HepG2 (cell line): Measurements from ENCODE around the gene ZBTB34. TPM values are rescaled to one million over a fixed set of nuclear protein-coding genes. Genes with fewer than 3 reads are reported as not detected.

ENCODE experiments used
- ATAC-seq: fragments of 200-7000 bp; cut with Tn5 transposase; 3 replicates; pipeline ENCODE4 v1.9.1; 2020; ENCODE audit warnings: mild to moderate bottlenecking, moderate library complexity
- BruUV-seq: library from RNA; stranded (reverse); fragments of 400-500 nt; replicated peaks from 2 replicates; lab custom pipeline; 2021; lab: Mats Ljungman, UMichigan
- CTCF ChIA-PET: fragments of 300-600 bp; formaldehyde crosslinking; extraction: SDS; loops from one replicate; lab custom pipeline; 2021; ENCODE audit warnings: low total read pairs, inconsistent platforms, low intra/inter-chr PET ratio; lab: Yijun Ruan, JAX
- POLR2A ChIA-PET: fragments of 350-600 bp; sonication (Branson Sonifier 250); formaldehyde crosslinking; loops from one replicate; lab custom pipeline; 2020; ENCODE audit warnings: antibody characterized with exemption, inconsistent platforms; lab: Yijun Ruan, JAX
- DNase-seq: peaks from one replicate; pipeline ENCODE4 v3.0.0-alpha.2; 2015; ENCODE audit warnings: low spot score
- FAIRE-seq: peaks from 3 replicates; lab custom pipeline; 2011; peaks lifted over from hg19 to GRCh38; lab: Jason Lieb, UNC
- H2AFZ ChIP-seq: one replicate; pipeline ENCODE4 v1.6.1; 2011; ENCODE audit warnings: low read length, inconsistent platforms
- H3K27ac ChIP-seq: fragments of 300-600 bp; 3 replicates; pipeline ENCODE4 v1.8.0; 2011; ENCODE audit warnings: mixed run types, mild to moderate bottlenecking, mixed read lengths, low read length, inconsistent platforms; ENCODE audit not compliant: insufficient read depth; ENCODE audit errors: extremely low read length
- H3K27me3 ChIP-seq, 2 experiments: fragments of 200-600 bp in 1 of 2; 2 replicates in 1 of 2; 3 replicates in 1 of 2; pipeline versions ENCODE4 v1.6.0 to v1.8.0; 2011; ENCODE audit warnings: low read length in 2 of 2, mild to moderate bottlenecking in 2 of 2, moderate library complexity in 2 of 2, inconsistent platforms in 1 of 2; ENCODE audit not compliant: insufficient read depth in 2 of 2, control insufficient read depth in 1 of 2
- H3K36me3 ChIP-seq, 2 experiments: fragments of 200-600 bp in 1 of 2; replicated peaks in 1 of 2; 2 replicates in 1 of 2; 3 replicates in 1 of 2; pipeline versions ENCODE4 v1.5.1 to v1.8.0; 2011; ENCODE audit warnings: low read length in 2 of 2, inconsistent platforms in 1 of 2; ENCODE audit not compliant: insufficient read depth in 2 of 2, control insufficient read depth in 1 of 2
- H3K4me1 ChIP-seq: 2 replicates; pipeline ENCODE4 v1.5.1; 2012; ENCODE audit warnings: low read length, inconsistent platforms; ENCODE audit not compliant: insufficient read depth
- H3K4me2 ChIP-seq: 2 replicates; pipeline ENCODE4 v1.6.0; 2011; ENCODE audit warnings: low read depth, low read length, inconsistent platforms
- H3K4me3 ChIP-seq, 3 experiments: fragments of 200-600 bp in 1 of 3; sonication (generic), shearing (Covaris generic) in 1 of 3; replicated peaks in 1 of 3; 2 replicates each; pipeline ENCODE4 v1.5.1; 2011 to 2016; ENCODE audit warnings: low read length in 3 of 3, inconsistent platforms in 2 of 3, low read depth in 2 of 3, mild to moderate bottlenecking in 2 of 3, control low read depth in 1 of 3, mixed read lengths in 1 of 3; ENCODE audit not compliant: insufficient read depth in 1 of 3
- H3K79me2 ChIP-seq: one replicate; pipeline ENCODE4 v1.6.1; 2011; ENCODE audit warnings: low read length, inconsistent platforms; ENCODE audit not compliant: insufficient read depth
- H3K9ac ChIP-seq: 2 replicates; pipeline ENCODE4 v1.6.0; 2011; ENCODE audit warnings: mild to moderate bottlenecking, low read depth, low read length, inconsistent platforms; ENCODE audit not compliant: insufficient read depth
- H3K9me3 ChIP-seq: 2 replicates; pipeline ENCODE4 v1.5.1; 2012; ENCODE audit warnings: mild to moderate bottlenecking, low read length
- H4K20me1 ChIP-seq: 2 replicates; pipeline ENCODE4 v1.6.0; 2011; ENCODE audit warnings: inconsistent platforms, mild to moderate bottlenecking, low read length, moderate library complexity; ENCODE audit not compliant: insufficient read depth
- AHR ChIP-seq: IDR thresholded peaks from 2 replicates; pipeline ENCODE4 v1.6.1; 2018; ENCODE audit warnings: missing genetic modification reagents, missing compliant biosample characterization
- ATF4 ChIP-seq, 2 experiments: fragments of 450-650 bp in 1 of 2; sonication (generic) in 1 of 2; formaldehyde crosslinking; IDR thresholded peaks; 2 replicates each; pipeline versions ENCODE4 v1.5.0 to v1.8.0; 2020 to 2022; ENCODE audit warnings: mild to moderate bottlenecking in 1 of 2, missing genetic modification reagents in 1 of 2
- CHD4 ChIP-seq: fragments of 200-600 bp; sonication (generic); IDR thresholded peaks from 2 replicates; pipeline ENCODE4 v1.7.0; 2017; ENCODE audit warnings: mild to moderate bottlenecking, low read length, borderline replicate concordance
- FLYWCH1 ChIP-seq: sonication (generic); formaldehyde crosslinking; IDR thresholded peaks from 2 replicates; pipeline ENCODE4 v1.8.1; 2023; ENCODE audit warnings: mild to moderate bottlenecking, missing genetic modification reagents
- HDAC6 ChIP-seq: fragments of 200-600 bp; sonication (generic); IDR thresholded peaks from 2 replicates; pipeline ENCODE4 v1.7.0; 2017; ENCODE audit warnings: mild to moderate bottlenecking, antibody characterized with exemption, low read length, low read depth
- IRF2 ChIP-seq: IDR thresholded peaks from 2 replicates; pipeline ENCODE4 v1.6.1; 2018; ENCODE audit warnings: missing genetic modification reagents, missing compliant biosample characterization
- IRX3 ChIP-seq: sonication (generic); formaldehyde crosslinking; IDR thresholded peaks from 2 replicates; pipeline ENCODE4 v1.8.1; 2023; ENCODE audit warnings: mild to moderate bottlenecking, low read depth, missing genetic modification reagents, borderline replicate concordance
- MTF2 ChIP-seq: sonication (generic); formaldehyde crosslinking; IDR thresholded peaks from 2 replicates; pipeline ENCODE4 v1.5.0; 2020; ENCODE audit warnings: missing genetic modification reagents, borderline replicate concordance
- SOX6 ChIP-seq, 2 experiments: fragments of 450-650 bp in 1 of 2; sonication (generic) in 1 of 2; formaldehyde crosslinking in 1 of 2; IDR thresholded peaks; 2 replicates each; pipeline versions ENCODE4 v1.4.0 to v1.6.1; 2017 to 2020; ENCODE audit warnings: antibody characterized with exemption in 1 of 2, mild to moderate bottlenecking in 1 of 2, missing genetic modification reagents in 1 of 2
- TBP ChIP-seq: sonication (generic); formaldehyde crosslinking; IDR thresholded peaks from 2 replicates; pipeline ENCODE4 v1.5.0; 2020; ENCODE audit warnings: missing genetic modification reagents
- ZBTB1 ChIP-seq: sonication (generic); formaldehyde crosslinking; IDR thresholded peaks from 2 replicates; pipeline ENCODE4 v1.4.0; 2020; ENCODE audit warnings: missing genetic modification reagents, borderline replicate concordance
- ZBTB3 ChIP-seq: sonication (generic); formaldehyde crosslinking; IDR thresholded peaks from 2 replicates; pipeline ENCODE4 v1.4.0; 2020; ENCODE audit warnings: low read depth, mild to moderate bottlenecking, moderate library complexity, missing genetic modification reagents, borderline replicate concordance
- ZFAT ChIP-seq: sonication (generic); formaldehyde crosslinking; conservative IDR thresholded peaks from 2 replicates; pipeline ENCODE4 v1.8.1; 2023; ENCODE audit warnings: missing genetic modification reagents, inconsistent platforms
- ZFP41 ChIP-seq: sonication (generic); formaldehyde crosslinking; IDR thresholded peaks from 2 replicates; pipeline ENCODE4 v1.4.0; 2020; ENCODE audit warnings: mild to moderate bottlenecking, missing genetic modification reagents, borderline replicate concordance
- ZNF224 ChIP-seq: sonication (generic); formaldehyde crosslinking; IDR thresholded peaks from 2 replicates; pipeline ENCODE4 v1.5.0; 2020; ENCODE audit warnings: mild to moderate bottlenecking, missing genetic modification reagents
- ZNF407 ChIP-seq: sonication (generic); formaldehyde crosslinking; IDR thresholded peaks from one replicate; pipeline ENCODE4 v1.5.1; 2020; ENCODE audit warnings: mild to moderate bottlenecking, missing genetic modification reagents; ENCODE audit errors: not compliant biosample characterization
- ZNF619 ChIP-seq: sonication (generic); formaldehyde crosslinking; IDR thresholded peaks from 2 replicates; pipeline ENCODE4 v1.4.0; 2020; ENCODE audit warnings: mild to moderate bottlenecking, missing genetic modification reagents
- WGBS: methylation state at CpG from one replicate; pipeline ENCODE4 v1.1.6; 2017; ENCODE audit warnings: low lambda C conversion rate; 5-methylcytosine and 5-hydroxymethylcytosine counted together
- in situ Hi-C: cut with HindIII; loops from 2 replicates; pipeline ENCODE4 v1.10.0; 2017; ENCODE audit warnings: low pct_unique_long_range_greater_than_20kb; ENCODE audit not compliant: extremely low pct_ligation_motif_present
- intact Hi-C: fragments of 100-400 bp; cut with micrococcal nuclease; formaldehyde crosslinking; loops from one replicate; pipeline ENCODE4 v1.10.0; 2022; ENCODE audit not compliant: unreplicated experiment
- polyA plus RNA-seq, 8 experiments: library from polyadenylated mRNA; depleted of rRNA in 3 of 8; stranded (reverse) in 7 of 8; unstranded in 1 of 8; fragments of >200 nt; fragmentation: Illumina TruSeq in 4 of 8; extraction: Trizol in 4 of 8; gene quantifications; 2 replicates each; pipeline versions ENCODE4 v1.2.1 to v1.2.3, GENCODE V29; 2011 to 2016; ENCODE audit warnings: low read depth in 4 of 8, missing spikeins in 1 of 8, mixed read lengths in 1 of 8; ENCODE audit not compliant: insufficient read depth in 1 of 8
- total RNA-seq, 5 experiments: library from RNA; depleted of rRNA; stranded (reverse); fragments of >200 nt; fragmentation: Illumina TruSeq; extraction: Trizol; gene quantifications; 2 replicates each; pipeline ENCODE4 v1.2.3, GENCODE V29; 2016; ENCODE audit warnings: low read depth in 1 of 5

ZBTB34 gene
- total and polyA plus RNA-seq, 2 of the 13 experiments (the other 11 are each of a cell fraction or from before 2014, with no cell fraction given) = 5.9 to 8.7 TPM

DNA sequence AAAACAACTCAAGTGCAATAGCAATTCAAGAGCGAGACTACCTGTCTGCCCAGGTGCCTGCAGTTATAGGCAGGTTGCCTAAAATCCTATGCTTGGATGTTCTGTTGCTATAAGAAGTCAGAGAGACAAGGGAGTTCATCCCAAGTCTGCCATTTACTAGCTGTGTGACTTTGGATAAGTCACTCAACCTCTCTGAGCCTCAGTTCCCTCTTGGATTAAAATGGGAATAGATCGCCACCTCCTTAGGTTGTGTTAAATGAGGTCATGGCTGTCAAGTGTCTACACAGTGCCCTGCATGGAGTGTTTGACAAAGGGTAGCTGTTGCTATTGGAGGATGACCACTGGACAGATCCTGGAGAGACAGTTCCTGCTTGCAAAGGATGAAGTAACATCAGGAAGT, 1.3 kb upstream of the ZBTB34 start:
- H3K79me2 ChIP-seq = peaks cover 32% of the 10 kb centered on the region
- ATAC-seq (no peak), DNase-seq (no peak), FAIRE-seq (peak; percentile 8)
- peaks cover 43% of the 10 kb centered on the region for H3K4me1 ChIP-seq
- H3K9me3 ChIP-seq = no peaks in the 10 kb centered on the region
- no TSS peak for BruUV-seq
- 71% methylated on average over 2 of the region's 2 CpGs for WGBS
- 0 out of 2 replicates have a peak, but pooled peaks cover 8% of the 10 kb centered on the region for H4K20me1 ChIP-seq
- no peak overlapping the region for H3K9ac ChIP-seq
- no peak overlapping the region for H3K27ac ChIP-seq
- peaks cover 2 to 4% of the 10 kb centered on the region in 2 experiments for H3K36me3 ChIP-seq
- in situ Hi-C loops (no loop called here), intact Hi-C loops (no loop called here)
- H3K4me2 ChIP-seq = peak overlapping the region; percentile 90
- ChIA-PET POLR2A (no interaction called here), CTCF (no interaction called here)
- H2AFZ ChIP-seq = no peak overlapping the region
- H3K27me3 ChIP-seq = no peaks in the 10 kb centered on the region; a peak in 2 of 5 replicates
- H3K4me3 ChIP-seq = 0 out of 6 replicates have a peak overlapping the region, but pooled peaks of 1 of the 3 experiments have one; percentile 74
- TF ChIP-seq ZNF619 (CRISPR knock-in tag) (no peak), ATF4 (CRISPR knock-in tag; IDR thresholded peaks at IDR 0.05) (no peak), HDAC6 (no peak), MTF2 (CRISPR knock-in tag) (no peak), ZBTB3 (CRISPR knock-in tag) (no peak), ZFP41 (CRISPR knock-in tag) (no peak), IRX3 (CRISPR knock-in tag) (no peak), CHD4 (no peak), IRF2 (CRISPR knock-in tag) (no peak), AHR (no peak), SOX6 (IDR thresholded peaks at IDR 0.05) (no peak), SOX6 (CRISPR knock-in tag; IDR thresholded peaks at IDR 0.05) (no peak), ZNF407 (CRISPR knock-in tag) (no peak), ZNF224 (CRISPR knock-in tag) (no peak), ZFAT (CRISPR knock-in tag) (no peak), ZBTB1 (CRISPR knock-in tag) (no peak), TBP (CRISPR knock-in tag) (no peak), FLYWCH1 (CRISPR knock-in tag) (no peak)
